GM23248 (cell line): ENCODE measurements around the gene LRRC63.

Experiments
- EZH2 ChIP-seq: fragments of 200-600 bp; sonication (generic); IDR thresholded peaks from 2 replicates; pipeline ENCODE4 v1.6.1; 2018; ENCODE audit warnings: antibody characterized with exemption, mild to moderate bottlenecking; ENCODE audit not compliant: insufficient read depth, poor library complexity, severe bottlenecking
- EZH2phosphoT487 ChIP-seq: fragments of 200-600 bp; sonication (generic); IDR thresholded peaks from 2 replicates; pipeline ENCODE4 v1.6.1; 2018; ENCODE audit warnings: antibody characterized with exemption, moderate library complexity, mild to moderate bottlenecking, low read depth; ENCODE audit not compliant: insufficient read depth

GRCh38 chr13:46192412-46192811 is 19.3 kb upstream of the LRRC63 start:
- TF ChIP-seq EZH2 (no peak), EZH2phosphoT487 (no peak)
